SK-N-SH treated with all-trans-retinoic acid at 6 μM for 48 hours (cell line): Measurements from ENCODE around the gene SLC50A1.

Experiments used
- ATAC-seq: fragments of 200-7000 bp; cut with Tn5 transposase; 3 replicates; pipeline ENCODE4 v1.9.1; 2020; ENCODE audit warnings: mild to moderate bottlenecking, moderate library complexity
- ARNTL ChIP-seq: fragments of 450-650 bp; formaldehyde crosslinking; IDR thresholded peaks from 2 replicates; pipeline ENCODE4 v1.5.0; 2020; ENCODE audit warnings: low read depth, mild to moderate bottlenecking, moderate library complexity, borderline replicate concordance
- BACH2 ChIP-seq: fragments of 250-450 bp; sonication (Bioruptor Pico); IDR thresholded peaks from 2 replicates; pipeline ENCODE4 v1.9.0; 2021; ENCODE audit warnings: mild to moderate bottlenecking, borderline replicate concordance
- CSDC2 ChIP-seq: fragments of 250-450 bp; sonication (Bioruptor Pico); IDR thresholded peaks from 2 replicates; pipeline ENCODE4 v1.5.0; 2020; ENCODE audit warnings: mild to moderate bottlenecking, moderate library complexity
- ESRRG ChIP-seq: fragments of 250-450 bp; sonication (Bioruptor Pico); IDR thresholded peaks from 2 replicates; pipeline ENCODE4 v1.6.1; 2021; ENCODE audit warnings: mild to moderate bottlenecking
- GLIS3 ChIP-seq: fragments of 250-450 bp; sonication (Bioruptor Pico); IDR thresholded peaks from 2 replicates; pipeline ENCODE4 v1.5.0; 2020; ENCODE audit warnings: mild to moderate bottlenecking, moderate library complexity
- ISL1 ChIP-seq: fragments of 250-450 bp; sonication (Bioruptor Pico); IDR thresholded peaks from 2 replicates; pipeline ENCODE4 v2.1.2; 2022; ENCODE audit warnings: mild to moderate bottlenecking, moderate library complexity
- OSR1 ChIP-seq: fragments of 250-450 bp; sonication (Bioruptor Pico); IDR thresholded peaks from 2 replicates; pipeline ENCODE4 v1.8.0; 2022; ENCODE audit warnings: moderate library complexity, mild to moderate bottlenecking, inconsistent platforms
- POU6F1 ChIP-seq: fragments of 250-450 bp; sonication (Bioruptor Pico); IDR thresholded peaks from 2 replicates; pipeline ENCODE4 v1.8.0; 2021; ENCODE audit warnings: low read depth, mild to moderate bottlenecking, moderate library complexity, borderline replicate concordance
- PPARA ChIP-seq: fragments of 250-450 bp; sonication (Bioruptor Pico); IDR thresholded peaks from 2 replicates; pipeline ENCODE4 v1.5.0; 2020; ENCODE audit warnings: mild to moderate bottlenecking, borderline replicate concordance
- RARB ChIP-seq: fragments of 250-450 bp; sonication (Bioruptor Pico); IDR thresholded peaks from 2 replicates; pipeline ENCODE4 v1.8.0; 2021; ENCODE audit warnings: mild to moderate bottlenecking, moderate library complexity
- SNAI2 ChIP-seq: fragments of 250-450 bp; sonication (Bioruptor Pico); IDR thresholded peaks from 2 replicates; pipeline ENCODE4 v1.5.0; 2020; ENCODE audit warnings: mild to moderate bottlenecking, moderate library complexity
- TCF4 ChIP-seq: fragments of 250-450 bp; sonication (Bioruptor Pico); IDR thresholded peaks from 2 replicates; pipeline ENCODE4 v1.8.0; 2021; ENCODE audit warnings: mild to moderate bottlenecking, moderate library complexity, borderline replicate concordance
- TOX ChIP-seq: fragments of 250-450 bp; sonication (Bioruptor Pico); IDR thresholded peaks from 2 replicates; pipeline ENCODE4 v1.8.0; 2021; ENCODE audit warnings: mild to moderate bottlenecking, moderate library complexity, borderline replicate concordance
- ZC3H10 ChIP-seq: fragments of 250-450 bp; sonication (Bioruptor Pico); IDR thresholded peaks from 2 replicates; pipeline ENCODE4 v1.5.1; 2021; ENCODE audit warnings: mild to moderate bottlenecking, moderate library complexity
- ZFP3 ChIP-seq: fragments of 250-450 bp; sonication (Bioruptor Pico); IDR thresholded peaks from 2 replicates; pipeline ENCODE4 v1.5.0; 2020; ENCODE audit warnings: mild to moderate bottlenecking, moderate library complexity
- ZFP30 ChIP-seq: fragments of 450-650 bp; formaldehyde crosslinking; IDR thresholded peaks from 2 replicates; pipeline ENCODE4 v1.5.0; 2022; ENCODE audit warnings: mild to moderate bottlenecking, moderate library complexity
- ZNF565 ChIP-seq: fragments of 450-650 bp; formaldehyde crosslinking; conservative IDR thresholded peaks from 2 replicates; pipeline ENCODE4 v1.5.0; 2020; ENCODE audit warnings: low read depth, mild to moderate bottlenecking, moderate library complexity
- ZNF70 ChIP-seq: fragments of 450-650 bp; formaldehyde crosslinking; IDR thresholded peaks from 2 replicates; pipeline ENCODE4 v1.5.0; 2020; ENCODE audit warnings: mild to moderate bottlenecking, moderate library complexity
- ZNF8 ChIP-seq: fragments of 450-650 bp; formaldehyde crosslinking; IDR thresholded peaks from 2 replicates; pipeline ENCODE4 v1.5.0; 2020; ENCODE audit warnings: mild to moderate bottlenecking, moderate library complexity
- TF ChIP-seq, protein P1 (sequence below): fragments of 250-450 bp; sonication (Bioruptor Pico); IDR thresholded peaks from 2 replicates; pipeline ENCODE4 v1.8.0; 2020; ENCODE audit warnings: mild to moderate bottlenecking, moderate library complexity, borderline replicate concordance
- TF ChIP-seq, protein P2 (sequence below): fragments of 250-450 bp; sonication (Bioruptor Pico); IDR thresholded peaks from 2 replicates; pipeline ENCODE4 v1.5.1; 2020; ENCODE audit warnings: low read depth, mild to moderate bottlenecking, moderate library complexity
- TF ChIP-seq, protein P3 (sequence below): fragments of 250-450 bp; sonication (Bioruptor Pico); IDR thresholded peaks from 2 replicates; pipeline ENCODE4 v1.5.1; 2021; ENCODE audit warnings: mild to moderate bottlenecking, moderate library complexity
- TF ChIP-seq, protein P4 (sequence below): fragments of 250-450 bp; sonication (Bioruptor Pico); IDR thresholded peaks from 2 replicates; pipeline ENCODE4 v1.5.0; 2020; ENCODE audit warnings: mild to moderate bottlenecking, moderate library complexity

The SLC50A1 gene

DNA sequence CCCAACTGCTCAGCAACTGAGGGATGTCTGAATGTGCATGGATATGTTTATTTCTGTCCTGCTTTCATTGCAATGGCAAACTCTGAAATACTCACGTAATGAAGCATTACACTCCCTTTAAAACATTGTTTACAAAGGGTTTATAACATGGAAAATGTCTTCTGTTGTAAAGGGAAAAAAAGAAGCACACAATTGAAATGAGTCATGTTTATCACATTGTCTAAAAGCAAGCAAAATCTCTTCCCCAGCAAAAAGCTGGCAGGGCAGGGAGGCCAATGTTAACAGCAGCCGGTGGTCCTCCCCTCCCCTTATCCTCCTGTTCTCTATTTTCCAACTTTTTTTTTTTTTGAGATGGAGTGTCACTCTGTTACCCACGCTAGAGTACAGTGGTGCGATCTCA is 11.9 kb upstream of the SLC50A1 start:
- no peak for ATAC-seq
- TF ChIP-seq, protein P1, sequence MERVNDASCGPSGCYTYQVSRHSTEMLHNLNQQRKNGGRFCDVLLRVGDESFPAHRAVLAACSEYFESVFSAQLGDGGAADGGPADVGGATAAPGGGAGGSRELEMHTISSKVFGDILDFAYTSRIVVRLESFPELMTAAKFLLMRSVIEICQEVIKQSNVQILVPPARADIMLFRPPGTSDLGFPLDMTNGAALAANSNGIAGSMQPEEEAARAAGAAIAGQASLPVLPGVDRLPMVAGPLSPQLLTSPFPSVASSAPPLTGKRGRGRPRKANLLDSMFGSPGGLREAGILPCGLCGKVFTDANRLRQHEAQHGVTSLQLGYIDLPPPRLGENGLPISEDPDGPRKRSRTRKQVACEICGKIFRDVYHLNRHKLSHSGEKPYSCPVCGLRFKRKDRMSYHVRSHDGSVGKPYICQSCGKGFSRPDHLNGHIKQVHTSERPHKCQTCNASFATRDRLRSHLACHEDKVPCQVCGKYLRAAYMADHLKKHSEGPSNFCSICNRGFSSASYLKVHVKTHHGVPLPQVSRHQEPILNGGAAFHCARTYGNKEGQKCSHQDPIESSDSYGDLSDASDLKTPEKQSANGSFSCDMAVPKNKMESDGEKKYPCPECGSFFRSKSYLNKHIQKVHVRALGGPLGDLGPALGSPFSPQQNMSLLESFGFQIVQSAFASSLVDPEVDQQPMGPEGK (CRISPR knock-in tag) = no peak
- TF ChIP-seq RARB (no peak), POU6F1 (CRISPR knock-in tag) (no peak), ESRRG (CRISPR knock-in tag) (no peak), ZFP30 (no peak), CSDC2 (CRISPR knock-in tag) (no peak), ZFP3 (CRISPR knock-in tag) (no peak), PPARA (CRISPR knock-in tag) (no peak), ZNF565 (no peak), GLIS3 (no peak), ARNTL (CRISPR knock-in tag) (no peak), OSR1 (CRISPR knock-in tag) (no peak), BACH2 (no peak), ZC3H10 (CRISPR knock-in tag) (no peak), ISL1 (CRISPR knock-in tag) (no peak)
- TF ChIP-seq, protein P2, sequence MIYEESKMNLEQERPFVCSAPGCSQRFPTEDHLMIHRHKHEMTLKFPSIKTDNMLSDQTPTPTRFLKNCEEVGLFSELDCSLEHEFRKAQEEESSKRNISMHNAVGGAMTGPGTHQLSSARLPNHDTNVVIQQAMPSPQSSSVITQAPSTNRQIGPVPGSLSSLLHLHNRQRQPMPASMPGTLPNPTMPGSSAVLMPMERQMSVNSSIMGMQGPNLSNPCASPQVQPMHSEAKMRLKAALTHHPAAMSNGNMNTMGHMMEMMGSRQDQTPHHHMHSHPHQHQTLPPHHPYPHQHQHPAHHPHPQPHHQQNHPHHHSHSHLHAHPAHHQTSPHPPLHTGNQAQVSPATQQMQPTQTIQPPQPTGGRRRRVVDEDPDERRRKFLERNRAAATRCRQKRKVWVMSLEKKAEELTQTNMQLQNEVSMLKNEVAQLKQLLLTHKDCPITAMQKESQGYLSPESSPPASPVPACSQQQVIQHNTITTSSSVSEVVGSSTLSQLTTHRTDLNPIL (CRISPR knock-in tag) = no peak
- TF ChIP-seq, protein P3, sequence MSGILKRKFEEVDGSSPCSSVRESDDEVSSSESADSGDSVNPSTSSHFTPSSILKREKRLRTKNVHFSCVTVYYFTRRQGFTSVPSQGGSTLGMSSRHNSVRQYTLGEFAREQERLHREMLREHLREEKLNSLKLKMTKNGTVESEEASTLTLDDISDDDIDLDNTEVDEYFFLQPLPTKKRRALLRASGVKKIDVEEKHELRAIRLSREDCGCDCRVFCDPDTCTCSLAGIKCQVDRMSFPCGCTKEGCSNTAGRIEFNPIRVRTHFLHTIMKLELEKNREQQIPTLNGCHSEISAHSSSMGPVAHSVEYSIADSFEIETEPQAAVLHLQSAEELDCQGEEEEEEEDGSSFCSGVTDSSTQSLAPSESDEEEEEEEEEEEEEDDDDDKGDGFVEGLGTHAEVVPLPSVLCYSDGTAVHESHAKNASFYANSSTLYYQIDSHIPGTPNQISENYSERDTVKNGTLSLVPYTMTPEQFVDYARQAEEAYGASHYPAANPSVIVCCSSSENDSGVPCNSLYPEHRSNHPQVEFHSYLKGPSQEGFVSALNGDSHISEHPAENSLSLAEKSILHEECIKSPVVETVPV (CRISPR knock-in tag) = no peak
- TF ChIP-seq, protein P4, sequence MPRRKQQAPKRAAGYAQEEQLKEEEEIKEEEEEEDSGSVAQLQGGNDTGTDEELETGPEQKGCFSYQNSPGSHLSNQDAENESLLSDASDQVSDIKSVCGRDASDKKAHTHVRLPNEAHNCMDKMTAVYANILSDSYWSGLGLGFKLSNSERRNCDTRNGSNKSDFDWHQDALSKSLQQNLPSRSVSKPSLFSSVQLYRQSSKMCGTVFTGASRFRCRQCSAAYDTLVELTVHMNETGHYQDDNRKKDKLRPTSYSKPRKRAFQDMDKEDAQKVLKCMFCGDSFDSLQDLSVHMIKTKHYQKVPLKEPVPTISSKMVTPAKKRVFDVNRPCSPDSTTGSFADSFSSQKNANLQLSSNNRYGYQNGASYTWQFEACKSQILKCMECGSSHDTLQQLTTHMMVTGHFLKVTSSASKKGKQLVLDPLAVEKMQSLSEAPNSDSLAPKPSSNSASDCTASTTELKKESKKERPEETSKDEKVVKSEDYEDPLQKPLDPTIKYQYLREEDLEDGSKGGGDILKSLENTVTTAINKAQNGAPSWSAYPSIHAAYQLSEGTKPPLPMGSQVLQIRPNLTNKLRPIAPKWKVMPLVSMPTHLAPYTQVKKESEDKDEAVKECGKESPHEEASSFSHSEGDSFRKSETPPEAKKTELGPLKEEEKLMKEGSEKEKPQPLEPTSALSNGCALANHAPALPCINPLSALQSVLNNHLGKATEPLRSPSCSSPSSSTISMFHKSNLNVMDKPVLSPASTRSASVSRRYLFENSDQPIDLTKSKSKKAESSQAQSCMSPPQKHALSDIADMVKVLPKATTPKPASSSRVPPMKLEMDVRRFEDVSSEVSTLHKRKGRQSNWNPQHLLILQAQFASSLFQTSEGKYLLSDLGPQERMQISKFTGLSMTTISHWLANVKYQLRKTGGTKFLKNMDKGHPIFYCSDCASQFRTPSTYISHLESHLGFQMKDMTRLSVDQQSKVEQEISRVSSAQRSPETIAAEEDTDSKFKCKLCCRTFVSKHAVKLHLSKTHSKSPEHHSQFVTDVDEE = no peak

DNA sequence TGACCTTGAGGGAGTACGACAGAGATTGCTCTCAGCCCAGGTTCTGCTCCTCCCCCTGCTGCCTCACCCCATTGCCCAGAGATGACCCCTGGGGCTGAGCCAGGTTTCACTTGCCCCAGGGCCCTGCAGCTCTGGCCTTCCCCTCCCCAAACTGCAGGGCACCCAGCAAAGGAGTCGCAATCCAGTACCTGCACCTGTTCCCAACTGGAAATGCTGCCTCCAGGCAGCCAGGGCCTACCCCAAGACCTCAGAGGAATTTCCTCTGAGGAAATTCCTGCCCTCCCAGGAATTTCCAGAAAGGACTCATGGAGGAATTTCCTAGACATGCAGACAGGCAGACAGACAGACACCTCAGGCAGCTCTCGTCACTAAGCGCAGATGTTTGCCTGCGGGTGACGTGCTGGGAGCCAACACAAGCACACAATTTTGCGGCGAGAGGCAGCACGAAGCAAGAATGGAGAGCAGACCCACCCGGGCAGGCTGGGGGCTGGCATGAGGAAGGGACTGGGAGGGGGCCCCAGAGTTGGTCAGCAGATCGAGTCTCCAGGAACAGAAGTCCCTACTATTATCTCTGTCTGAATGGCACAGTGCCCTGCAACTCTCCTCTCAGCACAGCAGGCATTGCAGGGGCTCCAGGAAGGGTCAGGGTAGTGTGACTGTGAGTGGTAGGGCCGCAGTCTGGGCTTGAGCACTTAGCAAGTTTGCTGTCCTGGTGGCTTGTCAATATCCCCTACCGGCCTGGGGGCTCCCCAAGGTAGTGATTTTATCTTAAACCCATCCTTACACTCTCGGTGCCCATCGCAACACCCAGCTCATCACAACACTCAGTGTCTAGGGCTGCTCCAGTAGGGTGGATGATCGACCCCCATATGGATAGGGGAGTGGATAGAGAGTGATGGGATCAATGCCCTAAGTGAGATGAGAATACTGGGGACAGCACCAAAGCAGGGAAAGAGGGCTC is 10.9 kb upstream of the SLC50A1 start:
- no peak for ATAC-seq
- TF ChIP-seq TOX (CRISPR knock-in tag) (no peak), ZNF8 (CRISPR knock-in tag) (no peak), RARB (no peak), OSR1 (CRISPR knock-in tag) (no peak), SNAI2 (CRISPR knock-in tag) (no peak), ZC3H10 (CRISPR knock-in tag) (no peak), ISL1 (CRISPR knock-in tag) (no peak), TCF4 (CRISPR knock-in tag) (no peak), ARNTL (CRISPR knock-in tag) (no peak), POU6F1 (CRISPR knock-in tag) (no peak), ZFP3 (CRISPR knock-in tag) (no peak), ZNF565 (no peak), ZNF70 (no peak), PPARA (CRISPR knock-in tag) (no peak), ESRRG (CRISPR knock-in tag) (no peak)
